Fibroblast of lung (primary cell): ENCODE results near the gene TIAM2. TPM values are rescaled to one million over a fixed set of nuclear protein-coding genes. Genes with fewer than 3 reads are reported as not detected.

Experiments used
- DNase-seq, 2 donors: peaks; one replicate each; pipeline versions ENCODE4 v3.0.0 to v3.0.0-alpha.2; 2010; ENCODE audit warnings: low read depth in 2 of 2
- H2AFZ ChIP-seq: 2 replicates; pipeline ENCODE4 v1.5.1; 2012; ENCODE audit warnings: low read length, control low read depth, inconsistent platforms
- H3K27ac ChIP-seq: 2 replicates; pipeline ENCODE4 v1.5.1; 2011; ENCODE audit warnings: low read length, control low read depth; ENCODE audit not compliant: insufficient read depth
- H3K27me3 ChIP-seq: 2 replicates; pipeline ENCODE4 v1.5.1; 2011; ENCODE audit warnings: mild to moderate bottlenecking, low read length; ENCODE audit not compliant: control insufficient read depth, insufficient read depth
- H3K36me3 ChIP-seq: 2 replicates; pipeline ENCODE4 v1.5.1; 2011; ENCODE audit warnings: low read length; ENCODE audit not compliant: control insufficient read depth, insufficient read depth
- H3K4me1 ChIP-seq: 2 replicates; pipeline ENCODE4 v1.5.1; 2011; ENCODE audit warnings: low read length; ENCODE audit not compliant: control insufficient read depth, insufficient read depth; ENCODE audit errors: extremely low read depth
- H3K4me2 ChIP-seq: 2 replicates; pipeline ENCODE4 v1.5.1; 2011; ENCODE audit warnings: low read length, control low read depth; ENCODE audit not compliant: insufficient read depth; ENCODE audit errors: extremely low read depth
- H3K4me3 ChIP-seq, 4 experiments: fragments of 200-600 bp in 1 of 4; sonication (generic) in 1 of 4; replicated peaks in 1 of 4; 2 replicates each; pipeline ENCODE4 v1.5.1; 2011 to 2016; ENCODE audit warnings: low read length in 4 of 4, low read depth in 3 of 4, mild to moderate bottlenecking in 3 of 4, control low read depth in 2 of 4, inconsistent platforms in 1 of 4, mixed read lengths in 1 of 4; ENCODE audit not compliant: insufficient read depth in 1 of 4; ENCODE audit errors: control extremely low read depth in 1 of 4
- H3K79me2 ChIP-seq: 2 replicates; pipeline ENCODE4 v1.5.1; 2012; ENCODE audit warnings: mild to moderate bottlenecking, low read length, inconsistent platforms; ENCODE audit not compliant: control insufficient read depth, insufficient read depth
- H3K9ac ChIP-seq: 2 replicates; pipeline ENCODE4 v1.5.1; 2011; ENCODE audit warnings: mild to moderate bottlenecking, low read length, control low read depth; ENCODE audit not compliant: insufficient read depth
- H3K9me3 ChIP-seq: 2 replicates; pipeline ENCODE4 v1.5.1; 2012; ENCODE audit warnings: low read depth, low read length; ENCODE audit not compliant: control insufficient read depth, insufficient read depth
- H4K20me1 ChIP-seq: 2 replicates; pipeline ENCODE4 v1.5.1; 2011; ENCODE audit warnings: low read length; ENCODE audit not compliant: control insufficient read depth, insufficient read depth; ENCODE audit errors: extremely low read depth
- EZH2 ChIP-seq: IDR thresholded peaks from 2 replicates; pipeline ENCODE4 v1.5.1; 2012; ENCODE audit warnings: low read length, control low read depth, mild to moderate bottlenecking; ENCODE audit errors: missing control alignments
- polyA plus RNA-seq, 2 donors: library from polyadenylated mRNA; depleted of rRNA in 1 of 2; stranded (reverse) in 1 of 2; unstranded in 1 of 2; fragments of >200 nt; gene quantifications; 2 replicates each; pipeline ENCODE4 v1.2.1, GENCODE V29; 2011 to 2012; ENCODE audit warnings: missing spikeins in 1 of 2
- total RNA-seq: library from RNA; depleted of rRNA; stranded (reverse); fragments of >200 nt; gene quantifications from 2 replicates; pipeline ENCODE4 v1.2.1, GENCODE V29; 2014
- TF ChIP-seq, protein P1 (sequence below), 2 donors: IDR thresholded peaks in 1 of 2; conservative IDR thresholded peaks in 1 of 2; 1 replicate in 1 of 2; 2 replicates in 1 of 2; pipeline ENCODE4 v1.5.1; 2011 to 2012; ENCODE audit warnings: low read length in 2 of 2, control low read depth in 1 of 2, inconsistent platforms in 1 of 2, low read depth in 1 of 2, mild to moderate bottlenecking in 1 of 2

Gene TIAM2
- total and polyA plus RNA-seq, 2 donors (not counting 1 experiment from before 2014, with no cell fraction given) = 6.2 to 11.2 TPM

DNA sequence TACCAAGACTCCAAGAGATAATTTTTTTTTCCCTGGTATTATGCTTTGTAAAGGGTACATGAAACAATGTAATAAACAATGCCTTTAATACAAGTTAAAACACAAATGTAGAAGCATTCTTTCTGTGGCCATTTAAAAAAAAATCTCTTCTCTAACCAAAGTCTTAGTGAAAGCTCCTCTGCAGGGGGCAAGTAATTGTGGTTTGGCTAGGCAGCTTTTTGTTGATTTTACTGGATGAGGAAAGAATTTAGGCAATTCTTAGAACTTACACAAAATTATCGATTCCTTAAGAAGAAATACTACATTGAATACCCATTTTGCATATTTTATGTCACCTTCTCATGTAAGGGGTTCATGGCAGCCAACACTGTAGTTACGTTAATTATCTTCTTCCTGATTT, 306.8 kb downstream of the TIAM2 start:
- H3K9ac ChIP-seq = no peak overlapping the region
- peak; percentile 40 to 63 for DNase-seq
- H3K36me3 ChIP-seq = peaks cover under 1% of the 10 kb centered on the region
- H3K9me3 ChIP-seq = no peaks in the 10 kb centered on the region
- no peak overlapping the region for H2AFZ ChIP-seq
- H3K4me3 ChIP-seq = no peak overlapping the region
- H3K4me1 ChIP-seq = no peaks in the 10 kb centered on the region
- no peaks in the 10 kb centered on the region for H4K20me1 ChIP-seq
- H3K27ac ChIP-seq = no peak overlapping the region
- no peaks in the 10 kb centered on the region for H3K79me2 ChIP-seq
- no peaks in the 10 kb centered on the region for H3K27me3 ChIP-seq
- no peak overlapping the region for H3K4me2 ChIP-seq
- no peak for TF ChIP-seq EZH2
- TF ChIP-seq, protein P1, sequence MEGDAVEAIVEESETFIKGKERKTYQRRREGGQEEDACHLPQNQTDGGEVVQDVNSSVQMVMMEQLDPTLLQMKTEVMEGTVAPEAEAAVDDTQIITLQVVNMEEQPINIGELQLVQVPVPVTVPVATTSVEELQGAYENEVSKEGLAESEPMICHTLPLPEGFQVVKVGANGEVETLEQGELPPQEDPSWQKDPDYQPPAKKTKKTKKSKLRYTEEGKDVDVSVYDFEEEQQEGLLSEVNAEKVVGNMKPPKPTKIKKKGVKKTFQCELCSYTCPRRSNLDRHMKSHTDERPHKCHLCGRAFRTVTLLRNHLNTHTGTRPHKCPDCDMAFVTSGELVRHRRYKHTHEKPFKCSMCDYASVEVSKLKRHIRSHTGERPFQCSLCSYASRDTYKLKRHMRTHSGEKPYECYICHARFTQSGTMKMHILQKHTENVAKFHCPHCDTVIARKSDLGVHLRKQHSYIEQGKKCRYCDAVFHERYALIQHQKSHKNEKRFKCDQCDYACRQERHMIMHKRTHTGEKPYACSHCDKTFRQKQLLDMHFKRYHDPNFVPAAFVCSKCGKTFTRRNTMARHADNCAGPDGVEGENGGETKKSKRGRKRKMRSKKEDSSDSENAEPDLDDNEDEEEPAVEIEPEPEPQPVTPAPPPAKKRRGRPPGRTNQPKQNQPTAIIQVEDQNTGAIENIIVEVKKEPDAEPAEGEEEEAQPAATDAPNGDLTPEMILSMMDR (conservative IDR thresholded peaks at IDR 0.05 in 1 of 2, IDR thresholded peaks at IDR 0.05 in 1 of 2; ENCODE audit: low read depth in 1 of 2, low read length in 2 of 2) = no peak

DNA sequence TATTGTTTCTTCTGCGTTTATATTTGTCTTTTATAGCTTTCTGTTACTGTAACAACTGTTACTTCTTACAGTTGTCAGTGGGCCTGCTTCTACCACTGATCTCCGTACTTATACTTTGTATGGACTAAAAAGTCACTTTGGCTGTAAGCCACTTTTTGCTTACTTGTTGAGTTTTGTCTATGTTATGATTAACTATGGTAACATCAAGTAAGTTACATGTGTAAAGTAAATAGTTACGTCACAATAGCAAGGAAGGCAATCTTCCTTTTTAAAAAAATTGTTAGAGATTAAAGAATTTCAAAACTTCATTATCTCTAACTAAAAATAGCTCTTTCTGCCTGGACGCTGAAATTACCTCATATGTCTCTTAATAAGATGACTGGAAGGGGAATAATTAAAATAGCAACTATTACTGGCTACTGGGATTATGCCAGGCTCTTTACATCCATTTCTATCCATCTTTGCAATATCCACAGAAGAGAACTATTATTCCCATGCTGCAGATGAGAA, 308.3 kb downstream of the TIAM2 start:
- Histone ChIP-seq H3K4me1 (no peaks in the 10 kb centered on the region), H2AFZ (no peak overlapping the region), H3K27me3 (no peaks in the 10 kb centered on the region), H3K79me2 (no peaks in the 10 kb centered on the region), H3K4me2 (no peak overlapping the region), H4K20me1 (no peaks in the 10 kb centered on the region), H3K9me3 (no peaks in the 10 kb centered on the region), H3K27ac (no peak overlapping the region), H3K4me3 (no peak overlapping the region), H3K36me3 (peaks cover 2% of the 10 kb centered on the region), H3K9ac (no peak overlapping the region)
- TF ChIP-seq EZH2 = no peak
- TF ChIP-seq, protein P1 (conservative IDR thresholded peaks at IDR 0.05 in 1 of 2, IDR thresholded peaks at IDR 0.05 in 1 of 2; ENCODE audit: low read depth in 1 of 2, low read length in 2 of 2) = no peak
- DNase-seq = peak; percentile 11 to 13

DNA sequence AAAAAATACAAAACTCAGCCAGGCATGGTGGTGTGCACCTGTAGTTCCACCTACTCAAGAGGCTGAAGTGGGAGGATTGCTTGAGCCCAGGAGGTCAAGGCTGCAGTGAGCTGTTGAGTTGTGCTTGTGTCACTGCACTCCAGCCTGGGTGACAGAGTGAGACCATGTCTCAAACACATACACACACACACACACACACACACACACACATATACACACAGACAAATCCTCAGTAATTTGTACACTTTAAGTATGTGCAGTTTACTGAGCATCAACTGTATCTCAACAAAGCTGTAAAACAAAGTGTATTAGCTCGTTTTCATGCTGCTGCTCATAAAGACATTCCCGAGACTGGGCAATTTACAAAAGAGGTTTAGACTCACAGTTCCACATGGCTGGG, 311.8 kb downstream of the TIAM2 start:
- no peak overlapping the region for H3K4me2 ChIP-seq
- no peak overlapping the region for H3K27ac ChIP-seq
- peaks cover 4% of the 10 kb centered on the region for H3K79me2 ChIP-seq
- peaks cover 6% of the 10 kb centered on the region for H3K4me1 ChIP-seq
- no peaks in the 10 kb centered on the region for H3K27me3 ChIP-seq
- H3K9me3 ChIP-seq = no peaks in the 10 kb centered on the region
- no peak for DNase-seq
- H3K4me3 ChIP-seq = no peak overlapping the region
- no peaks in the 10 kb centered on the region for H4K20me1 ChIP-seq
- peaks cover 4% of the 10 kb centered on the region for H3K36me3 ChIP-seq
- TF ChIP-seq EZH2 = no peak
- TF ChIP-seq, protein P1 (conservative IDR thresholded peaks at IDR 0.05 in 1 of 2, IDR thresholded peaks at IDR 0.05 in 1 of 2; ENCODE audit: low read depth in 1 of 2, low read length in 2 of 2) = no peak
- no peak overlapping the region for H2AFZ ChIP-seq
- no peak overlapping the region for H3K9ac ChIP-seq
